ENCODE data around the gene TRAPPC12. TPM values are rescaled to one million over a fixed set of nuclear protein-coding genes. Genes with fewer than 3 reads are reported as not detected.
"Not testable (repeated sequence)": the region's sequence is repeated elsewhere in the genome, so short reads cannot be mapped to it uniquely, and the experiment has no call there.

The TRAPPC12 gene
- polyA plus RNA-seq, 1 donor from 2014 or later: 40.9 TPM

GRCh38 chr2:3355951-3356569 is 23.4 kb upstream of the TRAPPC12 start:
- H3K4me1 Mint-ChIP-seq: peaks cover 10 to 27% (median 22%) of the 10 kb centered on the region in 3 donors
- H3K27ac Mint-ChIP-seq: peak overlapping the region in 1 of 3 donors; percentile 54
- no peak overlapping the region for H3K4me3 Mint-ChIP-seq
- no peaks in the 10 kb centered on the region for H3K27me3 Mint-ChIP-seq
- peaks cover 26% of the 10 kb centered on the region for H3K36me3 Mint-ChIP-seq
- H3K9me3 Mint-ChIP-seq: peaks cover 0 to 4% (median 2%) of the 10 kb centered on the region in 3 donors

- Mint-ChIP-seq H3K27me3 (no peaks in the 10 kb centered on the region), H3K4me3 (peak overlapping the region in 1 of 4 donors; percentile 13), H3K4me1 (peaks cover 10 to 31% (median 22%) of the 10 kb centered on the region in 3 donors), H3K27ac (peak overlapping the region in 1 of 3 donors; percentile 54), H3K9me3 (peaks cover 0 to 4% (median 2%) of the 10 kb centered on the region in 3 donors), H3K36me3 (peaks cover 25% of the 10 kb centered on the region)
These were observed 22.7 kb upstream of the TRAPPC12 start for GRCh38 chr2:3356799-3357198.

GRCh38 chr2:3357446-3357845 is 22.0 kb upstream of the TRAPPC12 start:
- peak overlapping the region in 2 of 3 donors; percentile 16 to 43 for H3K27ac Mint-ChIP-seq
- H3K27me3 Mint-ChIP-seq, H3K9me3 Mint-ChIP-seq: not testable (repeated sequence)
- H3K4me3 Mint-ChIP-seq: peak overlapping the region in 1 of 4 donors; percentile 30
- H3K36me3 Mint-ChIP-seq: peaks cover 25% of the 10 kb centered on the region
- peaks cover 10 to 31% (median 24%) of the 10 kb centered on the region in 3 donors for H3K4me1 Mint-ChIP-seq

GRCh38 chr2:3357926-3358325 is 21.6 kb upstream of the TRAPPC12 start:
- peaks cover 10 to 33% (median 24%) of the 10 kb centered on the region in 3 donors for H3K4me1 Mint-ChIP-seq
- H3K9me3 Mint-ChIP-seq: peaks cover 0 to 1% (median 0%) of the 10 kb centered on the region in 3 donors

GRCh38 chr2:3361518-3362389 is 17.7 kb upstream of the TRAPPC12 start:
- Mint-ChIP-seq H3K36me3 (peaks cover 5% of the 10 kb centered on the region), H3K27me3 (no peaks in the 10 kb centered on the region), H3K4me1 (peaks cover 22 to 40% (median 30%) of the 10 kb centered on the region in 3 donors), H3K4me3 (peak overlapping the region in 1 of 4 donors; percentile 53), H3K9me3 (no peaks in the 10 kb centered on the region), H3K27ac (no peak overlapping the region)

More at GRCh38 chr2:3357926-3358325, 21.6 kb upstream of the TRAPPC12 start:
- Mint-ChIP-seq H3K27me3 (no peaks in the 10 kb centered on the region), H3K36me3 (peaks cover 21% of the 10 kb centered on the region), H3K4me3 (no peak overlapping the region), H3K27ac (peak overlapping the region in 2 of 3 donors; percentile 16 to 43)

- peaks cover 10% of the 10 kb centered on the region for H3K36me3 Mint-ChIP-seq
- H3K4me3 Mint-ChIP-seq: no peak overlapping the region
- peaks cover 16 to 27% (median 17%) of the 10 kb centered on the region in 3 donors for H3K4me1 Mint-ChIP-seq
- H3K27me3 Mint-ChIP-seq: no peaks in the 10 kb centered on the region
- H3K27ac Mint-ChIP-seq: no peak overlapping the region
- H3K9me3 Mint-ChIP-seq: no peaks in the 10 kb centered on the region
These were observed 14.3 kb upstream of the TRAPPC12 start for GRCh38 chr2:3365219-3365618.

GRCh38 chr2:3368261-3368722 is 11.2 kb upstream of the TRAPPC12 start:
- Mint-ChIP-seq H3K4me3 (no peak overlapping the region), H3K36me3 (peaks cover 5% of the 10 kb centered on the region), H3K9me3 (no peaks in the 10 kb centered on the region), H3K4me1 (peaks cover 8 to 11% (median 9%) of the 10 kb centered on the region in 3 donors), H3K27me3 (no peaks in the 10 kb centered on the region), H3K27ac (no peak overlapping the region)

- not testable (repeated sequence) for H3K36me3 Mint-ChIP-seq, H3K4me1 Mint-ChIP-seq, H3K27ac Mint-ChIP-seq, H3K4me3 Mint-ChIP-seq, H3K9me3 Mint-ChIP-seq, H3K27me3 Mint-ChIP-seq
These were observed 9.9 kb upstream of the TRAPPC12 start for GRCh38 chr2:3369340-3370181.

- H3K9me3 Mint-ChIP-seq: peaks cover 0 to 2% (median 0%) of the 10 kb centered on the region in 3 donors
- peak overlapping the region; percentile 95 to 99 (median 97) for H3K27ac Mint-ChIP-seq
- H3K36me3 Mint-ChIP-seq: no peaks in the 10 kb centered on the region
- H3K27me3 Mint-ChIP-seq: no peaks in the 10 kb centered on the region
- peak overlapping the region; percentile 94 to 100 (median 98) for H3K4me3 Mint-ChIP-seq
- H3K4me1 Mint-ChIP-seq: peaks cover 26 to 38% (median 27%) of the 10 kb centered on the region in 3 donors
These were observed 2.7 kb upstream of the TRAPPC12 start for GRCh38 chr2:3376821-3377220.

GRCh38 chr2:3377279-3377611 is 2.2 kb upstream of the TRAPPC12 start:
- H3K9me3 Mint-ChIP-seq: peaks cover 0 to 2% (median 0%) of the 10 kb centered on the region in 3 donors
- no peaks in the 10 kb centered on the region for H3K27me3 Mint-ChIP-seq
- peak overlapping the region; percentile 95 to 99 (median 97) for H3K27ac Mint-ChIP-seq
- peaks cover 27 to 39% (median 28%) of the 10 kb centered on the region in 3 donors for H3K4me1 Mint-ChIP-seq
- H3K36me3 Mint-ChIP-seq: no peaks in the 10 kb centered on the region
- H3K4me3 Mint-ChIP-seq: peak overlapping the region; percentile 94 to 100 (median 98)

GRCh38 chr2:3377612-3378432 is 1.7 kb upstream of the TRAPPC12 start, which contains the start of gene EIPR1:
Gene EIPR1, minus strand, starts transcription at chr2:3377818. Its CDS starts 129 bp downstream, at chr2:3377689.
- Mint-ChIP-seq H3K4me1 (peaks cover 27 to 39% (median 28%) of the 10 kb centered on the region in 3 donors), H3K27me3 (no peaks in the 10 kb centered on the region)

GRCh38 chr2:3379339-3379646 is 201 bp upstream of the TRAPPC12 start:
- Mint-ChIP-seq H3K9me3 (peaks cover 0 to 2% (median 0%) of the 10 kb centered on the region in 3 donors), H3K27me3 (no peaks in the 10 kb centered on the region), H3K36me3 (peaks cover 5% of the 10 kb centered on the region), H3K27ac (peak overlapping the region; percentile 95 to 97 (median 96)), H3K4me1 (peaks cover 27 to 39% (median 30%) of the 10 kb centered on the region in 3 donors), H3K4me3 (peak overlapping the region; percentile 93 to 100 (median 94))

More at GRCh38 chr2:3377612-3378432, 1.7 kb upstream of the TRAPPC12 start, which contains the start of gene EIPR1:
- H3K36me3 Mint-ChIP-seq: no peaks in the 10 kb centered on the region
- H3K4me3 Mint-ChIP-seq: peak within 1 kb of the TSS; percentile 94 to 100 (median 98)
- H3K27ac Mint-ChIP-seq: peak within 1 kb of the TSS; percentile 95 to 99 (median 97)
- peaks cover 0 to 2% (median 0%) of the 10 kb centered on the region in 3 donors for H3K9me3 Mint-ChIP-seq

- Mint-ChIP-seq H3K4me3 (no peak overlapping the region), H3K36me3 (peaks cover 7% of the 10 kb centered on the region), H3K27ac (no peak overlapping the region)
These were observed 7.0 kb downstream of the TRAPPC12 start for GRCh38 chr2:3386448-3386958.

More at GRCh38 chr2:3386448-3386958, 7.0 kb downstream of the TRAPPC12 start:
- Mint-ChIP-seq H3K9me3 (no peaks in the 10 kb centered on the region), H3K27me3 (no peaks in the 10 kb centered on the region), H3K4me1 (peaks cover 4 to 8% (median 6%) of the 10 kb centered on the region in 3 donors)

Data from IgD-negative memory B cell (primary cell).